ENCODE data around the gene SYTL3. TPM values are rescaled to one million over a fixed set of nuclear protein-coding genes. Genes with fewer than 3 reads are reported as not detected.

Gene SYTL3
- total RNA-seq, 2 donors from 2014 or later = 9.9 to 12.1 TPM

- Histone ChIP-seq H3K36me3 (no peaks in the 10 kb centered on the region), H3K4me1 (replicated peaks) (peaks cover 19% of the 10 kb centered on the region), H3K4me3 (no peak overlapping the region), H3K27me3 (replicated peaks; ENCODE audit: insufficient read depth) (no peaks in the 10 kb centered on the region), H3K27ac (peak overlapping the region; percentile 79 to 83), H3K9me3 (no peaks in the 10 kb centered on the region)
- WGBS = 6% methylated on average over 11 of the region's 11 CpGs
- peak; percentile 89 for DNase-seq (ENCODE audit: low spot score)
- TF ChIP-seq POLR2A (IDR thresholded peaks at IDR 0.05) = no peak
- peak; percentile 83 for TF ChIP-seq POLR2AphosphoS5 (IDR thresholded peaks at IDR 0.05)
- peak in 3 of 4 experiments; percentile 28 to 58 (median 42) for TF ChIP-seq CTCF (IDR thresholded peaks at IDR 0.05)
- intact Hi-C loops (cut with DNase I) = loop anchor here (10.0 kb wide), 1 partner anchor 176 kb away; no protein-coding TSS in a partner anchor
Measured at GRCh38 chr6:158799051-158799792, 149.4 kb downstream of the SYTL3 start.

GRCh38 chr6:158801655-158802294, 151.9 kb downstream of the SYTL3 start:
- peaks cover 19% of the 10 kb centered on the region for H3K4me1 ChIP-seq (replicated peaks)
- no peaks in the 10 kb centered on the region for H3K9me3 ChIP-seq
- no peaks in the 10 kb centered on the region for H3K27me3 ChIP-seq (replicated peaks; ENCODE audit: insufficient read depth)
- TF ChIP-seq CTCF (IDR thresholded peaks at IDR 0.05) (no peak), POLR2AphosphoS5 (IDR thresholded peaks at IDR 0.05) (no peak), POLR2A (IDR thresholded peaks at IDR 0.05) (no peak)
- intact Hi-C loops (cut with DNase I) = no loop called here
- H3K4me3 ChIP-seq = no peak overlapping the region
- DNase-seq (ENCODE audit: low spot score) = no peak
- H3K27ac ChIP-seq = peak overlapping the region; percentile 14 to 48
- H3K36me3 ChIP-seq = no peaks in the 10 kb centered on the region
- whole genome bisulfite sequencing = 84% methylated on average over 7 of the region's 7 CpGs

- Histone ChIP-seq H3K36me3 (no peaks in the 10 kb centered on the region), H3K4me1 (replicated peaks) (peaks cover 21% of the 10 kb centered on the region), H3K4me3 (no peak overlapping the region), H3K27ac (peak overlapping the region; percentile 66 to 68), H3K9me3 (no peaks in the 10 kb centered on the region), H3K27me3 (replicated peaks; ENCODE audit: insufficient read depth) (no peaks in the 10 kb centered on the region)
- peak; percentile 74 for TF ChIP-seq POLR2AphosphoS5 (IDR thresholded peaks at IDR 0.05)
- no peak for TF ChIP-seq CTCF (IDR thresholded peaks at IDR 0.05)
- no peak for TF ChIP-seq POLR2A (IDR thresholded peaks at IDR 0.05)
- 41% methylated on average over 5 of the region's 5 CpGs for WGBS
- DNase-seq (ENCODE audit: low spot score) = peak; percentile 63
- intact Hi-C loops (cut with DNase I) = no loop called here
Measured at GRCh38 chr6:158803733-158804143, 153.9 kb downstream of the SYTL3 start.

- Histone ChIP-seq H3K36me3 (no peaks in the 10 kb centered on the region), H3K27ac (peak overlapping the region; percentile 66 to 68), H3K4me3 (no peak overlapping the region), H3K27me3 (replicated peaks; ENCODE audit: insufficient read depth) (no peaks in the 10 kb centered on the region), H3K4me1 (replicated peaks) (peaks cover 22% of the 10 kb centered on the region), H3K9me3 (no peaks in the 10 kb centered on the region)
- no peak for TF ChIP-seq POLR2A (IDR thresholded peaks at IDR 0.05)
- no peak for TF ChIP-seq CTCF (IDR thresholded peaks at IDR 0.05)
- no peak for TF ChIP-seq POLR2AphosphoS5 (IDR thresholded peaks at IDR 0.05)
- DNase-seq (ENCODE audit: low spot score) = no peak
- intact Hi-C loops (cut with DNase I) = no loop called here
Measured at GRCh38 chr6:158804207-158804606, 154.4 kb downstream of the SYTL3 start.

All from prostate gland (tissue), 2 donors.